ENCODE measurements around the gene FHL1. TPM values are rescaled to one million over a fixed set of nuclear protein-coding genes. Genes with fewer than 3 reads are reported as not detected.
"Not testable (repeated sequence)": the region's sequence is repeated elsewhere in the genome, so short reads cannot be mapped to it uniquely, and the experiment has no call there.

FHL1 gene
- total RNA-seq, 1 donor: 98.1 TPM

- no peak for DNase-seq (ENCODE audit: low read depth)
- H3K4me3 ChIP-seq (ENCODE audit: low read depth, low read length): no peak overlapping the region
- no peak for TF ChIP-seq CTCF (IDR thresholded peaks at IDR 0.05; ENCODE audit: insufficient read depth, low read length)
These were observed 80.9 kb downstream of the FHL1 start for GRCh38 chrX:136227948-136228838.

GRCh38 chrX:136228839-136229207 lies 81.5 kb downstream of the FHL1 start:
- no peak for TF ChIP-seq CTCF (IDR thresholded peaks at IDR 0.05; ENCODE audit: insufficient read depth, low read length)
- DNase-seq (ENCODE audit: low read depth): no peak
- no peak overlapping the region for H3K4me3 ChIP-seq (ENCODE audit: low read depth, low read length)

- DNase-seq (ENCODE audit: low read depth): no peak
These were observed 89.7 kb downstream of the FHL1 start for GRCh38 chrX:136237074-136237473.

GRCh38 chrX:136237849-136238248 lies 90.5 kb downstream of the FHL1 start:
- not testable (repeated sequence) for H3K4me3 ChIP-seq (ENCODE audit: low read depth, low read length); DNase-seq (ENCODE audit: low read depth)

More at GRCh38 chrX:136237074-136237473, 89.7 kb downstream of the FHL1 start:
- no peak for TF ChIP-seq CTCF (IDR thresholded peaks at IDR 0.05; ENCODE audit: insufficient read depth, low read length)
- H3K4me3 ChIP-seq (ENCODE audit: low read depth, low read length): no peak overlapping the region

GRCh38 chrX:136246201-136246600 lies 98.9 kb downstream of the FHL1 start:
- no peak for DNase-seq (ENCODE audit: low read depth)
- TF ChIP-seq CTCF (IDR thresholded peaks at IDR 0.05; ENCODE audit: insufficient read depth, low read length): no peak
- H3K4me3 ChIP-seq (ENCODE audit: low read depth, low read length): no peak overlapping the region

- DNase-seq (ENCODE audit: low read depth): no peak
- no peak for TF ChIP-seq CTCF (IDR thresholded peaks at IDR 0.05; ENCODE audit: insufficient read depth, low read length)
- peak overlapping the region; percentile 74 for H3K4me3 ChIP-seq (ENCODE audit: low read depth, low read length)
These were observed 103.1 kb downstream of the FHL1 start for GRCh38 chrX:136250191-136251040.
